Measurements from ENCODE around the gene DOCK6. TPM values are rescaled to one million over a fixed set of nuclear protein-coding genes. Genes with fewer than 3 reads are reported as not detected.
A peak's percentile ranks its signal among the peaks of the same experiment; 100 is the strongest.
"Not testable (repeated sequence)": the region's sequence is repeated elsewhere in the genome, so short reads cannot be mapped to it uniquely, and the experiment has no call there.

Gene DOCK6
- polyA plus RNA-seq, 5 donors: 55.4 to 95.2 (median 77.7) TPM

GRCh38 chr19:11196406-11197287 is 65.7 kb downstream of the DOCK6 start:
- peak in 1 of 2 donors; percentile 43 for DNase-seq

- no peak for DNase-seq
Measured at GRCh38 chr19:11195681-11196080, 66.6 kb downstream of the DOCK6 start.

- DNase-seq: peak; percentile 52 to 55
Measured at GRCh38 chr19:11194656-11195558, 67.4 kb downstream of the DOCK6 start.

- no peak for DNase-seq
Measured at GRCh38 chr19:11194173-11194572, 68.2 kb downstream of the DOCK6 start.

GRCh38 chr19:11192957-11193939 is 69.1 kb downstream of the DOCK6 start:
- no peak for DNase-seq

- no peak for DNase-seq
Measured at GRCh38 chr19:11191934-11192333, 70.4 kb downstream of the DOCK6 start.

GRCh38 chr19:11191273-11191755 is 71.0 kb downstream of the DOCK6 start:
- no peak for DNase-seq

GRCh38 chr19:11190501-11190900 is 71.8 kb downstream of the DOCK6 start:
- DNase-seq: no peak

- no peak for DNase-seq
Measured at GRCh38 chr19:11187441-11187840, 74.9 kb downstream of the DOCK6 start.

- DNase-seq: no peak
Measured at GRCh38 chr19:11182994-11183393, 79.3 kb downstream of the DOCK6 start.

- DNase-seq: no peak
Measured at GRCh38 chr19:11181488-11181887, 80.8 kb downstream of the DOCK6 start.

GRCh38 chr19:11180975-11181374 is 81.3 kb downstream of the DOCK6 start:
- not testable (repeated sequence) for DNase-seq

GRCh38 chr19:11180346-11180745 is 82.0 kb downstream of the DOCK6 start:
- no peak for DNase-seq

GRCh38 chr19:11179716-11180297 is 82.5 kb downstream of the DOCK6 start:
- DNase-seq: no peak

- DNase-seq: not testable (repeated sequence)
Measured at GRCh38 chr19:11179145-11179465, 83.2 kb downstream of the DOCK6 start.

- DNase-seq: no peak
Measured at GRCh38 chr19:11177592-11177991, 84.7 kb downstream of the DOCK6 start.

GRCh38 chr19:11176466-11177193 is 85.7 kb downstream of the DOCK6 start:
- no peak for DNase-seq

GRCh38 chr19:11175920-11176319 is 86.4 kb downstream of the DOCK6 start:
- no peak for DNase-seq

GRCh38 chr19:11174336-11174735 is 88.0 kb downstream of the DOCK6 start:
- DNase-seq: no peak

- no peak for DNase-seq
Measured at GRCh38 chr19:11173516-11174155, 88.7 kb downstream of the DOCK6 start.

All from right lung (tissue), 5 donors.